OCI-LY7 (cell line): Measurements from ENCODE around the gene MIA2.

ENCODE experiments used
- EZH2phosphoT487 ChIP-seq: fragments of 200-600 bp; sonication (generic); IDR thresholded peaks from 2 replicates; pipeline ENCODE4 v1.6.1; 2018; ENCODE audit warnings: low read depth, borderline replicate concordance, mild to moderate bottlenecking, mixed run types, antibody characterized with exemption, low read length, moderate library complexity, mixed read lengths
- TF ChIP-seq, protein P1 (sequence below): fragments of 200-600 bp; sonication (generic); conservative IDR thresholded peaks from 2 replicates; pipeline ENCODE4 v1.5.1; 2014; ENCODE audit warnings: mild to moderate bottlenecking, antibody characterized with exemption, low read length, moderate library complexity, mixed read lengths

DNA sequence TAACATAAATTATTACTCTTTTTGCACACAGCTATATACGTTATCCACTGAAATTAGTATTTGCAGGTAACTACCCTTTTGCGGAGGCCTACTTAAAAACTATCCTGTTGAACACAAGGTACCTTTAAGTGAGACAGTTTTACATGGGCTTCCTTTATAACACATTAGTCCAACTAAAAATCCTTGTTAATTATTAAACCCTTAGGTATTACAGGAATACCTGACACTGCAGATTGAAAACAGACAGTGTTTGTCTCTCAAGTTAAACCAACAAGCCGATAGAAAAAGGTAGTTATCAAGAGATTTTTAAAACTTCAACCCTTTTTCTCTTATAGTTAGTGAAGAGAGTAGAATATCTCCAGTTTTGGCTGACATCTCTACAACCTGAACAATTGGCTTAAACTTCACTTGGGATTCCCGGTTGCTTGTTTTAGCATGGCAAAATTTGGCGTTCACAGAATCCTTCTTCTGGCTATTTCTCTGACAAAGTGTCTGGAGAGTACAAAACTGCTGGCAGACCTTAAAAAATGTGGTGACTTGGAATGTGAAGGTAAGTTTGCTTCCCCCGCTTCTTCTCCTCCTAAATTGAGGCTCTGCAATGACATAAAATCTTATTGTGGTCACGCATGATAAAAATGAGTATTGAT is at the start of gene MIA2:
- TF ChIP-seq, protein P1, sequence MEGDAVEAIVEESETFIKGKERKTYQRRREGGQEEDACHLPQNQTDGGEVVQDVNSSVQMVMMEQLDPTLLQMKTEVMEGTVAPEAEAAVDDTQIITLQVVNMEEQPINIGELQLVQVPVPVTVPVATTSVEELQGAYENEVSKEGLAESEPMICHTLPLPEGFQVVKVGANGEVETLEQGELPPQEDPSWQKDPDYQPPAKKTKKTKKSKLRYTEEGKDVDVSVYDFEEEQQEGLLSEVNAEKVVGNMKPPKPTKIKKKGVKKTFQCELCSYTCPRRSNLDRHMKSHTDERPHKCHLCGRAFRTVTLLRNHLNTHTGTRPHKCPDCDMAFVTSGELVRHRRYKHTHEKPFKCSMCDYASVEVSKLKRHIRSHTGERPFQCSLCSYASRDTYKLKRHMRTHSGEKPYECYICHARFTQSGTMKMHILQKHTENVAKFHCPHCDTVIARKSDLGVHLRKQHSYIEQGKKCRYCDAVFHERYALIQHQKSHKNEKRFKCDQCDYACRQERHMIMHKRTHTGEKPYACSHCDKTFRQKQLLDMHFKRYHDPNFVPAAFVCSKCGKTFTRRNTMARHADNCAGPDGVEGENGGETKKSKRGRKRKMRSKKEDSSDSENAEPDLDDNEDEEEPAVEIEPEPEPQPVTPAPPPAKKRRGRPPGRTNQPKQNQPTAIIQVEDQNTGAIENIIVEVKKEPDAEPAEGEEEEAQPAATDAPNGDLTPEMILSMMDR = no peak
- TF ChIP-seq EZH2phosphoT487 = no peak
